T-helper 1 cell treated with Interleukin-12 subunit alpha and Interleukin-12 subunit beta and Interleukin-4 antibody, amounts not matched to agents 30 ng/mL and 1 ng/mL, for 36 hours (primary cell): ENCODE data around the gene DBF4B. TPM values are rescaled to one million over a fixed set of nuclear protein-coding genes. Genes with fewer than 3 reads are reported as not detected.

Experiments
- intact Hi-C: fragments of 100-400 bp; cut with micrococcal nuclease; formaldehyde crosslinking; loops from one replicate; pipeline ENCODE4 v1.15.1; 2024
- total RNA-seq: library from RNA; stranded (reverse); gene quantifications from 2 replicates; pipeline ENCODE4 v1.2.3, GENCODE V29; 2022

The DBF4B gene
- total RNA-seq, 1 donor from 2014 or later, result 20.0 TPM

- intact Hi-C loops, result loop anchor here (1.0 to 5.0 kb wide), 15 partner anchors 52 to 590 kb away; partner anchors contain the start of genes C1QL1, DBF4B, DCAKD and EFTUD2
Observed at GRCh38 chr17:44775838-44776621, 67.6 kb downstream of the DBF4B start.

GRCh38 chr17:44776628-44777393 lies 68.3 kb downstream of the DBF4B start:
- intact Hi-C loops, result loop anchor here (5.0 kb wide), 1 partner anchor 575 kb away; no protein-coding TSS in a partner anchor

GRCh38 chr17:44777394-44778348 lies 69.2 kb downstream of the DBF4B start:
- intact Hi-C loops, result loop anchor here (5.0 kb wide), 1 partner anchor 575 kb away; no protein-coding TSS in a partner anchor

DNA sequence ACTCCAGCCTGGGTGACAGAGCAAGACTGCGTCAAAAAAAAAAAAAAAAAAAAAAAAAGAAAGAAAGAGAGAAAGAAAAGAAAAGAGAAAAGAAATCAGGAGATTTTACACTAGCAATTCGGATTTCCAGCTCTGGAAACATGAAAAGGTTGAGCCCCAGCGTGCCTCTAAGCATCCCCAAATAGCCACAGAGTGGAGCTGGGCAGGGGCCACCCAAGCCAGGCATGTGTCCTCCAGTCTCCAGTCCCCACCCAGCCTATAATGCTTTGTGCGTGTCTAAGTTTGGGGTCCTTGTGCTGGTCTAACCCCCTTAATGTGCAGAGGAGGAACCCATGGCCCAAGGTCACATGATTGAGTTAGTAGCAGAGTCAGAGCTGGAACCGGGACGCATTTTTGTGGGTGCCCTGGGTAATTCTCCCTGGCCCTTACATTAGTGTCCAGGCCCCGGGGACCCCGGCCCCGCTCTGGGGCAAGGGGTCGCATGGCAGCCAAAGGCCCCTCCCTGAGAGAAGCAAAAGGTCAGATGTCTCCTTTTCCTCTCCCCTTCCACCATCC lies 70.3 kb downstream of the DBF4B start:
- intact Hi-C loops, result loop anchor here (1.0 to 5.0 kb wide), 2 partner anchors 87 to 576 kb away; no protein-coding TSS in a partner anchor

GRCh38 chr17:44779211-44780025 lies 71.0 kb downstream of the DBF4B start:
- intact Hi-C loops, result loop anchor here (1.0 to 5.0 kb wide), 2 partner anchors 86 to 577 kb away; no protein-coding TSS in a partner anchor

DNA sequence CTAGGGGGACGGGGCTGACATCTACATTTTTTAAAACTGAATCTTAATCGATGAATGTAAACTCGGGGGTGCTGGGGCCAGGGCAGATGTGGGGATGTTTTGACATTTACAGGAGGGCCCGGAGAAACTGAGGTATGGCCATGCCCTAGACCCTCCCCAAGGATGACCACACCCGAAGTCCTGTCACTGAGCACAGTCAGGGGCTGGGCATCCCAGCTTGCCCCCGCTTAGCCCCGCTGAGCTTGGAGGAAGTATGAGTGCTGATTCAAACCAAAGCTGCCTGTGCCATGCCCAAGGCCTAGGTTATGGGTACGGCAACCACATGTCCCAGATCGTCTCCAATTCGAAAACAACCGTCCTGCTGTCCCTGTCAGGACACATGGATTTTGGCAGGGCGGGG lies 71.7 kb downstream of the DBF4B start:
- intact Hi-C loops, result no loop called here

DNA sequence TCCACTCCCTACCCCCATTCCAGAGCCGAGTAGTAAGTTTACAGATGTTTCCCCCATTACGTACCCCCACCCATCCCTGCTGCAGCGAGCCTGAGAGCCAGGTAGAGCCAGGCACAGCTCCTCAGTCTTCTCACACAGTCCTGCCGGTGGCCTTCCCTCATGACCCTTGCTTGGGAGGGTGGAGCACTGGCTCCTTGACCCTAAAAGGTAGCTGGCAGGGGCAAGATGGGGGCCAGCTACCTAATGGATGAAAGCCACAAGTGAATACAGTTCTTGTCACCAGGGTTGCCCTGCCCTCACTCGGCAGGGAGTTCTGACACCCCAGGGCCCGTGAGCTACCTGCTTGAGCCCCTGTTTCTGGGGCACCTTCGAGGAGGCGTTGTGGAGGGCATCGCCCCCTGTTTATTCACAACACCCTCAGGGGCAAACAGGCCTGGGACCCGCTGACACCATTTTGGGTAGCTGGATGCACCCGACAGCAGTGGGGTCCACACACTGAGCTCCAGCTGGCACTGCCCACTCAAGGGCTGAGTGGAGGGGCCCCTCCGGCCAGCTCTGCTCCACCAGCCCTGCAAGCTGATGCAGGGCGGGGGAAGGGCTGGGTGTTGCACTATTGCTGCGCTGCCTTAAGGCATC lies 72.5 kb downstream of the DBF4B start:
- intact Hi-C loops, result no loop called here

- intact Hi-C loops, result no loop called here
Observed at GRCh38 chr17:44781551-44782325, 73.3 kb downstream of the DBF4B start.

- intact Hi-C loops, result no loop called here
Observed at GRCh38 chr17:44782326-44782850, 73.9 kb downstream of the DBF4B start.

GRCh38 chr17:44785921-44786320 lies 77.5 kb downstream of the DBF4B start:
- intact Hi-C loops, result no loop called here

- intact Hi-C loops, result no loop called here
Observed at GRCh38 chr17:44786551-44787081, 78.2 kb downstream of the DBF4B start.

- intact Hi-C loops, result no loop called here
Observed at GRCh38 chr17:44787271-44787940, 78.9 kb downstream of the DBF4B start.

DNA sequence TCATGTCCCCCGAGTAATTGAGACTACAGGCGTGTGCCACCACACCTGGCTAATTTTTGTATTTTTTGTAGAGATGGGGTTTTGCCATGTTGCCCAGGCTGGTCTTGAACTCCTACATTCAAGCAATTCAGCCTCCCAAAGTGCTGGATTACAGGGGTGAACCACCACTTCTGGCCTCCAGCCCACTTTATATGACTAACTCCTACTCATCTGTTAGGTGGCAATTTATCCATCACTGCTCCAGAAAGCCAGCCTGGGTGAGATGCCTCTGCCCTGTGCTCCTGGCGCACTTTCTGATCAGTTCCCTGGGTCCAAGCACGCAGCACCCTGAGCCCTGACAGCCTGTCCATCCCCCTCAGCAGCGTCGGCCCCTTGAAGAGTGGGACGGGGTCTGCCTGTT lies 79.7 kb downstream of the DBF4B start:
- intact Hi-C loops, result no loop called here

GRCh38 chr17:44792276-44792675 lies 83.8 kb downstream of the DBF4B start:
- intact Hi-C loops, result no loop called here

DNA sequence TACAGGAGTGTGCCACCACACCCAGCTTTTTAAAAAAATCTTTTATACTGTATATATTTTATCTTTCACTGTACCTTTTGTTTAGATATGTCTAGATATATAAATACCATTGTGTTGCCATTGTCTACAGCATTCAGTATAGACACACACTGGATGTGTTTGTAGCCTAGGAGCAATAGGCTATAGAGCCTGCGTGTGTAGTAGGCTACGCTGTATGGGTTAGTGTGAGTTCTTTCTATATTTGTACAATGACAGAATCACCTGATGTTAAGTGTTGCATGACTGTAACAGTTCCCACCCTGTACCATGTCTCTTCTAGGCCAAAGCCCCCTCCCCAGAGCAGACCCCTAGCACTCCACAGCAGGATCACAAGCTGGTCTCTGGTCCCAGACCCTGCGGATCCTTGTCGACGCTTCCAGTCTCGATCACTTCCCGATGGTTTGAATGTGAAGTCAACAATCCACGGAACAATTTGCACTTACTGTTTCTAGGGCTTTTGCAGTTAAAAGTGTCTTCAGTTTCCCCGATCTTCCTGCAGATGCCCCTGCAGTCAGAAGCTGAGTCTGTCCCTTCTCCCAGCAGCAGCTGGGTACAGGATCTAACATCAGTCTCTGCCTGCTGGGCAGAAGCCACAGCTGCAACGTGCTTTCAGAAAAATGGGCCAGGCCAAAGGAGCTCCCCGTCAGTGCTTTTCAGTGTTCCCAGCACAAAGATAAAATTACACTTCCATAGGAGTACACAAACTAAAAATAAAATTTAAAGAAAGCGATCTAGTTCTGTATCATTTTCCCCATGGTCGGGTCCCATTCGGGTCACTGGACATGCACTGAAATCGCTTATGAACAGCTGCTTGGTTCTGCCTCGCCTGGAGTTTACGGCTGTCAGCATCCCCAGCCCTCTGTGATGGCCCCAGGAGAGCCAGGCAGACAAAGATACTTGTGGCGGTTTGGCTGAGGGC lies 85.7 kb downstream of the DBF4B start:
- intact Hi-C loops, result no loop called here

- intact Hi-C loops, result no loop called here
Observed at GRCh38 chr17:44794851-44795413, 86.5 kb downstream of the DBF4B start.
